Measurements from ENCODE around the gene VWA8. TPM values are rescaled to one million over a fixed set of nuclear protein-coding genes. Genes with fewer than 3 reads are reported as not detected.

VWA8 gene
- polyA plus RNA-seq, 1 of the 3 experiments (the other 2 are of a cell fraction), result 5.5 TPM

DNA sequence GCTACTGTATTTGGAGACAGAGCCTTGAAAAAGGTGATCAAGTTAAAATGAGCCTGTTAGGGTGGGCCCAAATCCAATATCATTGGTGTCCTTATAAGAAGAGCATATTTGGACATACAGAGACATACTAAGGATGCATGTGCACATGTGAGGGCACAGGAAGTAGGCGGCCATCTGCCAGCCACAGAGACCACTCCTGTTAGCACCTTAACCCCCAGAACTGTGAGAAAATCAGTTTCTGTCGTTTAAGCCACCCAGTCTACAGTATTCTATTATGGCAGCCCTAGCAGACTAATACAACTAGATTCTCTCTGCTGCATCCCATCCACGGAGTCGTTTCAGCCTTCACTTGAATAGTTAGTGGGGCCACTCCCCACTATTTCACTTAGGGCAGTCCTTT, 48.1 kb upstream of the VWA8 start:
- peaks cover 0 to 4% of the 10 kb centered on the region in 2 experiments; a peak in 3 of 4 replicates for H3K4me1 ChIP-seq (ENCODE audit: control insufficient read depth in 1 of 2, insufficient read depth in 2 of 2, low read depth in 1 of 2, low read length in 1 of 2)
- no peaks in the 10 kb centered on the region for H3K36me3 ChIP-seq (replicated peaks in 1 of 2; ENCODE audit: control insufficient read depth in 1 of 2, insufficient read depth in 2 of 2, low read length in 1 of 2)
- H2AFZ ChIP-seq (ENCODE audit: low read depth), result no peak overlapping the region
- H3K4me2 ChIP-seq, result no peak overlapping the region
- H3K9me3 ChIP-seq, result no peaks in the 10 kb centered on the region
- TF ChIP-seq MEF2A (IDR thresholded peaks at IDR 0.05; ENCODE audit: borderline replicate concordance, low read depth), result no peak
- TF ChIP-seq MXI1 (IDR thresholded peaks at IDR 0.05; ENCODE audit: low read depth, low read length), result no peak
- no peak for TF ChIP-seq FOSL2 (IDR thresholded peaks at IDR 0.05; ENCODE audit: borderline replicate concordance, low read depth)
- TF ChIP-seq, protein P1, sequence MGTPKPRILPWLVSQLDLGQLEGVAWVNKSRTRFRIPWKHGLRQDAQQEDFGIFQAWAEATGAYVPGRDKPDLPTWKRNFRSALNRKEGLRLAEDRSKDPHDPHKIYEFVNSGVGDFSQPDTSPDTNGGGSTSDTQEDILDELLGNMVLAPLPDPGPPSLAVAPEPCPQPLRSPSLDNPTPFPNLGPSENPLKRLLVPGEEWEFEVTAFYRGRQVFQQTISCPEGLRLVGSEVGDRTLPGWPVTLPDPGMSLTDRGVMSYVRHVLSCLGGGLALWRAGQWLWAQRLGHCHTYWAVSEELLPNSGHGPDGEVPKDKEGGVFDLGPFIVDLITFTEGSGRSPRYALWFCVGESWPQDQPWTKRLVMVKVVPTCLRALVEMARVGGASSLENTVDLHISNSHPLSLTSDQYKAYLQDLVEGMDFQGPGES (IDR thresholded peaks at IDR 0.05; ENCODE audit: low read depth, low read length), result no peak
- no peak for TF ChIP-seq RFX5 (IDR thresholded peaks at IDR 0.05; ENCODE audit: low read length)
- no peak for TF ChIP-seq GABPA (IDR thresholded peaks at IDR 0.05; ENCODE audit: low read depth)
- TF ChIP-seq NRF1 (IDR thresholded peaks at IDR 0.05; ENCODE audit: low read depth, low read length), result no peak
- no peak for TF ChIP-seq RCOR1 (IDR thresholded peaks at IDR 0.05; ENCODE audit: low read length)
- TF ChIP-seq POLR2AphosphoS5 (IDR thresholded peaks at IDR 0.05; ENCODE audit: low read depth, low read length), result no peak
- TF ChIP-seq TAF1 (IDR thresholded peaks at IDR 0.05; ENCODE audit: borderline replicate concordance, low read depth, low read length), result no peak
- TF ChIP-seq, protein P2, sequence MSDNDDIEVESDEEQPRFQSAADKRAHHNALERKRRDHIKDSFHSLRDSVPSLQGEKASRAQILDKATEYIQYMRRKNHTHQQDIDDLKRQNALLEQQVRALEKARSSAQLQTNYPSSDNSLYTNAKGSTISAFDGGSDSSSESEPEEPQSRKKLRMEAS (IDR thresholded peaks at IDR 0.05; ENCODE audit: low read depth), result no peak
- no peak for TF ChIP-seq FOXM1 (IDR thresholded peaks at IDR 0.05; ENCODE audit: low read depth)
- TF ChIP-seq, protein P3, sequence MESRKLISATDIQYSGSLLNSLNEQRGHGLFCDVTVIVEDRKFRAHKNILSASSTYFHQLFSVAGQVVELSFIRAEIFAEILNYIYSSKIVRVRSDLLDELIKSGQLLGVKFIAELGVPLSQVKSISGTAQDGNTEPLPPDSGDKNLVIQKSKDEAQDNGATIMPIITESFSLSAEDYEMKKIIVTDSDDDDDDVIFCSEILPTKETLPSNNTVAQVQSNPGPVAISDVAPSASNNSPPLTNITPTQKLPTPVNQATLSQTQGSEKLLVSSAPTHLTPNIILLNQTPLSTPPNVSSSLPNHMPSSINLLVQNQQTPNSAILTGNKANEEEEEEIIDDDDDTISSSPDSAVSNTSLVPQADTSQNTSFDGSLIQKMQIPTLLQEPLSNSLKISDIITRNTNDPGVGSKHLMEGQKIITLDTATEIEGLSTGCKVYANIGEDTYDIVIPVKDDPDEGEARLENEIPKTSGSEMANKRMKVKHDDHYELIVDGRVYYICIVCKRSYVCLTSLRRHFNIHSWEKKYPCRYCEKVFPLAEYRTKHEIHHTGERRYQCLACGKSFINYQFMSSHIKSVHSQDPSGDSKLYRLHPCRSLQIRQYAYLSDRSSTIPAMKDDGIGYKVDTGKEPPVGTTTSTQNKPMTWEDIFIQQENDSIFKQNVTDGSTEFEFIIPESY (IDR thresholded peaks at IDR 0.05; ENCODE audit: borderline replicate concordance, low read depth), result no peak
- no peak for TF ChIP-seq EZH2phosphoT487 (IDR thresholded peaks at IDR 0.05; ENCODE audit: borderline replicate concordance, low read depth)
- TF ChIP-seq FOXJ3 (CRISPR knock-in tag; IDR thresholded peaks at IDR 0.05), result no peak
- TF ChIP-seq, protein P4, sequence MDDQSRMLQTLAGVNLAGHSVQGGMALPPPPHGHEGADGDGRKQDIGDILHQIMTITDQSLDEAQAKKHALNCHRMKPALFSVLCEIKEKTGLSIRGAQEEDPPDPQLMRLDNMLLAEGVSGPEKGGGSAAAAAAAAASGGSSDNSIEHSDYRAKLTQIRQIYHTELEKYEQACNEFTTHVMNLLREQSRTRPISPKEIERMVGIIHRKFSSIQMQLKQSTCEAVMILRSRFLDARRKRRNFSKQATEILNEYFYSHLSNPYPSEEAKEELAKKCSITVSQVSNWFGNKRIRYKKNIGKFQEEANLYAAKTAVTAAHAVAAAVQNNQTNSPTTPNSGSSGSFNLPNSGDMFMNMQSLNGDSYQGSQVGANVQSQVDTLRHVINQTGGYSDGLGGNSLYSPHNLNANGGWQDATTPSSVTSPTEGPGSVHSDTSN (IDR thresholded peaks at IDR 0.05), result no peak
- TF ChIP-seq YY1 (IDR thresholded peaks at IDR 0.05; ENCODE audit: low read depth), result no peak
- H3K79me2 ChIP-seq (ENCODE audit: insufficient read depth), result no peaks in the 10 kb centered on the region
- no peak overlapping the region for H3K9ac ChIP-seq
- ChIA-PET CTCF (no interaction called here), POLR2A (no interaction called here)
- no peaks in the 10 kb centered on the region for H4K20me1 ChIP-seq (ENCODE audit: insufficient read depth)
- H3K9me2 ChIP-seq, result no peaks in the 10 kb centered on the region
- 73% methylated on average over 4 of the region's 4 CpGs for WGBS (ENCODE audit: low lambda C conversion rate)
- no peak overlapping the region for H3K27ac ChIP-seq (ENCODE audit: low read depth in 2 of 2, low read length in 1 of 2)
- no peaks in the 10 kb centered on the region for H3K27me3 ChIP-seq (ENCODE audit: insufficient read depth)
- no peak for DNase-seq
- H3F3A ChIP-seq (replicated peaks; ENCODE audit: insufficient read depth), result peaks cover 14% of the 10 kb centered on the region
- no peak overlapping the region for H3K4me3 ChIP-seq (ENCODE audit: low read depth in 2 of 2, low read length in 1 of 2)
